CD1c-positive myeloid dendritic cell (primary cell): ENCODE results near the gene PODXL.
A peak's percentile ranks its signal among the peaks of the same experiment; 100 is the strongest.

Source experiments
- DNase-seq: peaks from one replicate; pipeline ENCODE4 v3.0.0-alpha.2; 2016; ENCODE audit errors: extremely low spot score

PODXL gene

GRCh38 chr7:131564640-131565039, 8.2 kb upstream of the PODXL start:
- peak; percentile 29 for DNase-seq

GRCh38 chr7:131563918-131564317, 7.5 kb upstream of the PODXL start:
- DNase-seq, result no peak

DNA sequence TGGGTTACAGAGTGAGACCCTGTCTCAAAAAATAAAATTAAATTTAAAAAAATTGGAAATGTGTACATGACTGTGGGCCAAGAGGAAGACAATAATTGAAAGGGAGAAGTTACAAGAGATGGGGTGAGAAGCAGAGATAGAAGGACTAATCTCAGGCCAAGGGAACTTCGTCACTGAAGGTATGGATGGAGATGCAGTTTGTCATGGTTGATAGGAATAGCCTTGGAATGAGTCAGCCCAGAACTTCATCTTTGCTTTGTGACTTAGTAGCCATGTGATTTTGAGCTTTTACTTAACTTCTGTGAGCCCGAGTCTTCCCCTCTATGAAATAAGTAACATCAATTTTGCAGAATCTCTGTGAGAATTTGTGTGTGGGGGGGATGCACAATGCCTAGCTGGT, 6.5 kb upstream of the PODXL start:
- DNase-seq, result no peak

DNA sequence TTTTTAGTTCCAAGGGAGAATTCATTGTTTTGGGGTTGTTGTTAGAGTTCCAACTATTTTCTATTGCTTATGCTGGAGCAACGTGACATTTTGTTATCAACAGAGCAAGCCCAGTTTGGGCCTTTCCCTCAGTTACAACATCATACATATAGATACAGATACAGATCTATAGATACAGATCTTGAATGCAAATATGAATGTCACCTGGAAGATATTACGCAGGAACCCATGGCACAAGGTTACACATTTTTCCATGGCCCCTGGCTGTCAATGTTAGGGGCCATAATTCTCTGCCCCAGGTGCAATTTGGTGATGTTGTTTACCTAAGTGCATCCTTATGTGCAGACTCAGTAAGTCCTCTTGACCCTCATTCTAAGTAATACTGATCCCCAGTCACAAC, 3.6 kb upstream of the PODXL start:
- DNase-seq, result no peak

GRCh38 chr7:131557652-131558385, 1.4 kb upstream of the PODXL start:
- DNase-seq, result peak; percentile 8

- DNase-seq, result no peak
Measured at GRCh38 chr7:131556909-131557651, 652 bp upstream of the PODXL start.

DNA sequence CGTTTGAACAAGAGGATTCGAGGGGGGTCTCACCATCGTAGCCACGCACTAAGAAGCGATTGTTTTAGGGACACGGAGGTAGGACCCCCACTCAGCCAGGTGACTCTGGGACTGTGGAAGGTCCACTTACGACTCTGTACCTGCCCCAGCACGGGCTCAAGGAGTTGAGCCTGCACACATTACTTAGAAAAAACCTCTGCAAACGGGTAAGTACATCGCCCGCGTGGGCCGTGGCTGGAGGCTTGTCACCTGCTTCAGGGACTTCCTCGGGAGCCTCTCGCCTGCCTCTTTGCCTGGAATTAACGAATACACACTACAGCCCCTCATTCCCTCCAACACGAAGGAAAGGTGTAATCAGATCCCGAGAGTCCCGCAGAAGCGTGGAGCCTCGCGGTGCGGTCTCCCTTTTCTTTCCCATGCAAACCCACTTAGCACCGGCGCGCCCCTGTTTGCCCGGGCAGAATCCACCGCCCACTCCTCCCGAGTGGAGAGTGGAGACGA, 826 bp downstream of the PODXL start:
- DNase-seq, result peak; percentile 23

- no peak for DNase-seq
Measured at GRCh38 chr7:131554880-131555516, 1.4 kb downstream of the PODXL start.

DNA sequence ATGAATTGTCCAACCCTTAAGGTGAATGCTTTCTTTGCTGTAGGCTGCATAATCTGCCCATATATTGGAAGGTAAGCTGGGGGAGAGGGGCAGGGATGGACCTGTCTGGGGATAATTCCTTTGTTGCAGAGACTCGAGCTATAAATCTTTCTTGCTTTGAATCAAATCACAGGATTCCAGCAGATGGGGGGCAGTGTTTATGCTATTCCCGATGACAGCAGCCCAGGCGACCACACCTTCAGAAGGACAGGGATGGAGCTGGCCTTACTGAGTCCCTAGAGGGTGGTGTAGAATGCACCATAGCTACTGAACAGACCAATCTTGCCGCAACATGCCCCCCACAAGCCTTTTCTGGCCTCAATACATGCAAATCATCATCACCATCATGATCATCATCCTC, 2.5 kb downstream of the PODXL start:
- DNase-seq, result no peak

GRCh38 chr7:131552053-131552452, 4.4 kb downstream of the PODXL start:
- no peak for DNase-seq

DNA sequence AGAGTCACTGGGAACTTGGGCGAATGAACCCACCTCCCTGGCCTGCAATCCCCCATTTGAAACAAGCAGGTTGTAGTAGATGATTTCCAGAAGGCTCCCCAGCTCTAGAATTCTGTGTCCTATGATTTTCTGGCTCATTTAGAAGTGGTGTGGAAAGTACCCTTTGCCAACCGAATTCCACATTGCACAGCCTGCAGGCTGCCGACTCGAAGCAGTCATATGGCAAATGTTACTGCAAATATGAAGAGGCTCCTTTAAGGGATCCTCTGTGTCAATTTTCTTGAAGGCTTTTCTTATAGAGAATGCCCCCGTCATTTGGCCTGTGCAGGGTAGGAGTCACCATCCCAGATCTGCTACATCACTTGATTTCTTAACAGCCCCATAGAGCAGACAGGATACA, 5.6 kb downstream of the PODXL start:
- DNase-seq, result no peak

DNA sequence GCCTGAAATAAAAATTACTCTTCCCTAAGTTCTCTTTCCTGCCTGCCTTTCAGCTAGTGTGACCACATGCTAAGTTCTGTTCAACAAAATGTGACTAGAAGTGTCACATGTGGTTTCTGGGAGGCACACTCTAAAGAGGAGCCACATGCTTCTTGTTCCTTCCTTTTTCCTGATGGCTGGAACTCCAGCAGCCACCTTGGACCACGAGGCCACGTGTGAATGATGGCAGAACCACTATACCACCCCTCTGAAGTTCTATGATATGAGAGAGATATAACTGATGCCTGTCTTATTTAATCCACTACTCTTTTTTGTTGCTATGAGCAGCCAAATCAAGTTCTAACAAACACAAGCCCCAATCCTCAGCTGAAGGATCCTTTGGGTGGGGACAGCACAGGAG, 8.1 kb downstream of the PODXL start:
- DNase-seq, result no peak

GRCh38 chr7:131547589-131547988, 8.8 kb downstream of the PODXL start:
- no peak for DNase-seq

- DNase-seq, result peak; percentile 52
Measured at GRCh38 chr7:131546583-131547141, 9.8 kb downstream of the PODXL start.

DNA sequence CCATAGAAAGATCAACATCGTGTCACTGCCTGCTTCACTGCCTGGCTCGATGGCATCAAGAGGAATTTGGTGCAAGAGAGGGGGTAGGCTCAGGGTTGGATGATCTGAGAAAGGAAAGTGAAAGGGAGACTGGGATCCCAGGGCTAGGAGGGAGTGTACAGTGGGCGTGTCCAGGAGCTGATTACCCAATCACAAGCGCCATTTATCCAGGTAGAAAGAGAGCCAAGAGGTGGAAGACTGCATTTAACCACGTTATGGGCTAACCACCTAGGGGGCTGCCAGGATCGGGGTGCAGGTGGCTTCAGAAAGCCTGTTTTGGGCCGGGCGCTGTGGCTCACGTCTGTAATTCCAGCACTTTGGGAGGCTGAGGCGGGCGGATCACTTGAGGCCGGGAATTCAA, 10.3 kb downstream of the PODXL start:
- DNase-seq, result no peak

GRCh38 chr7:131544449-131545301, 11.8 kb downstream of the PODXL start:
- no peak for DNase-seq

- no peak for DNase-seq
Measured at GRCh38 chr7:131544021-131544420, 12.4 kb downstream of the PODXL start.

- no peak for DNase-seq
Measured at GRCh38 chr7:131543298-131543697, 13.1 kb downstream of the PODXL start.

- no peak for DNase-seq
Measured at GRCh38 chr7:131540491-131541162, 15.8 kb downstream of the PODXL start.

DNA sequence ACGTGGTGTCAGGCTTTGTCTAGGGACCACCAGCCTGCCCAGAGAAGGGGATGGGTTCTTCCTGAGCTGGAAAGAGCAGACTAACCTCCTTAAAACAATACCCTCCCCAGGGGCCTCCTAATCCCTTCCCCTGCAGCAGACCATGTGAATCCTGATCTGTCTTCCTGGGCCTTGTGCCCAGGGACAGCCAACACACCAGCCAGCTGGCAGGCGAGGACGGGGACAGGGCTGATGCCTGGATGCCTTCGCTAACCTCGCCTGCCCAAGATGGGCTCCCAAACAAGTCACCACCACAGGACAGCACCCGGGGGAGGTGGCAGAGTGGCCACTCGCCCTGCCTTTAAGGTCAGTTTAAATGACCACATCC, 17.6 kb downstream of the PODXL start:
- DNase-seq, result no peak
